Neuron (in vitro differentiated cells): Measurements from ENCODE around the gene TFAP2B.
A peak's percentile ranks its signal among the peaks of the same experiment; 100 is the strongest.

Experiments used
- H2AFZ ChIP-seq: one replicate; pipeline ENCODE4 v1.6.1; 2013; ENCODE audit warnings: low read depth, mild to moderate bottlenecking, inconsistent platforms, low read length, moderate library complexity
- H3K27me3 ChIP-seq: one replicate; pipeline ENCODE4 v1.6.1; 2013; ENCODE audit warnings: low read length; ENCODE audit not compliant: insufficient read depth
- H3K36me3 ChIP-seq: one replicate; pipeline ENCODE4 v1.6.1; 2013; ENCODE audit warnings: low read length; ENCODE audit not compliant: insufficient read depth
- H3K4me1 ChIP-seq: one replicate; pipeline ENCODE4 v1.6.1; 2013; ENCODE audit warnings: low read length; ENCODE audit not compliant: insufficient read depth
- H3K4me3 ChIP-seq: 2 replicates; pipeline ENCODE4 v1.5.1; 2013; ENCODE audit warnings: mild to moderate bottlenecking, low read length, moderate library complexity
- H3K9me3 ChIP-seq: one replicate; pipeline ENCODE4 v1.6.1; 2013; ENCODE audit warnings: low read length

Gene TFAP2B

DNA sequence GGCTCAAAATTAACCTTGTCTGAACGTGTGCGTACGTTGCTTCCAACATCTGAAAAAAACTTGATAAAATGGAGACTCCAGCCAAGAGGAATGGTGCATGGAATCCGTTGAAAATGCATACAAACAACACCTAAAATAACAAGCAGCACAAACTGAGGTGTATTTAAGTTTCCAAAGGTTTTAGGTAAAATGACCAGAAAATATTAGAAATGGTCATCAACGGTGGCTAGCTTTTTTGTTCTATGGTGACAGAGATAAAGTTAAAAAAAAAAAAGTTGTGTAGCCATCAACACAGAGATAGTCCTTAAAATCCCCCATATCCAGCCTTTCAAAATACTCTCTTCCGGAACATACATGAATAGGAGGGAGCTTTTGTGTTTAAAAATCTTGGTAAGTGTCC, 651 bp upstream of the TFAP2B start:
- Histone ChIP-seq H3K4me3 (no peak overlapping the region), H3K4me1 (peaks cover 5% of the 10 kb centered on the region), H3K36me3 (no peaks in the 10 kb centered on the region), H3K27me3 (peaks cover 52% of the 10 kb centered on the region), H2AFZ (no peak overlapping the region), H3K9me3 (no peaks in the 10 kb centered on the region)

- Histone ChIP-seq H3K36me3 (no peaks in the 10 kb centered on the region), H3K9me3 (no peaks in the 10 kb centered on the region), H3K27me3 (peaks cover 67% of the 10 kb centered on the region), H3K4me1 (peaks cover 5% of the 10 kb centered on the region), H3K4me3 (no peak overlapping the region), H2AFZ (no peak overlapping the region)
Observed at GRCh38 chr6:50819466-50819903, 814 bp downstream of the TFAP2B start.

GRCh38 chr6:50819904-50820868, 1.5 kb downstream of the TFAP2B start:
- no peaks in the 10 kb centered on the region for H3K9me3 ChIP-seq
- peaks cover 73% of the 10 kb centered on the region for H3K27me3 ChIP-seq
- no peak overlapping the region for H2AFZ ChIP-seq
- no peaks in the 10 kb centered on the region for H3K36me3 ChIP-seq
- peaks cover 5% of the 10 kb centered on the region for H3K4me1 ChIP-seq
- no peak overlapping the region for H3K4me3 ChIP-seq

GRCh38 chr6:50820869-50821264, 2.2 kb downstream of the TFAP2B start:
- H3K4me1 ChIP-seq = peaks cover under 1% of the 10 kb centered on the region
- no peak overlapping the region for H2AFZ ChIP-seq
- H3K27me3 ChIP-seq = peaks cover 79% of the 10 kb centered on the region
- no peaks in the 10 kb centered on the region for H3K36me3 ChIP-seq
- no peak overlapping the region for H3K4me3 ChIP-seq
- H3K9me3 ChIP-seq = no peaks in the 10 kb centered on the region

DNA sequence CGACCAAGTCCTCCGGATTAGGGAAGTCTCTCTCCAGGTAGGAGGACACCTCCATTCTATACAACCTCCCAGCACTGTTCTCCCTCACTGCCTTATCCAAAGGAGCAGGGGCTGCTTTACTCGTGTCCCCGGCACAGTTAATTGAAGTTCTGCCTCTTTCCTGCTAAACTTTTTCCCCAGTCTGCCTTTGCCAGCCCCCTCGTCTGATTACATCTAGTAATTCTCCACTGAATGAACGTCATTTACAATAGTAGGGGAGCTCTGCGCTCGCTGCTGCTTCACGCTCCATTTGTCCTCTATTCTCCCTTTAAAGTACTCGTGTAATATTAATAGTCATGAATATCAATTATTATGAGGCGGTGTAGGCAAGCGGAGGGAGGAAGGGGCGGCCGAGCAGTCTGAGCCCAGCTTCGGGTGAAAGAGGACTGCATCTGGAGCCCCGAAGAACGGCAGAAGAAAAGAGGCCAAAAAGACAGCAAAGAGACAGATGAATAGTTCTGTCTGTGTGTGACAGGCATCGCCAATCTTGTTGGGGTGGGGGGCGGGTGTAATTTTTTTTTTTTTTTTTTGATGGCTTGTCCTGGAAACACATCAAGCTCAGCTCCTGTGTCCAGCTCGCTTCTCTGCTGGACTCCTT, 2.9 kb downstream of the TFAP2B start:
- H3K4me3 ChIP-seq = peak overlapping the region; percentile 17
- H2AFZ ChIP-seq = no peak overlapping the region
- peaks cover 85% of the 10 kb centered on the region for H3K27me3 ChIP-seq
- no peaks in the 10 kb centered on the region for H3K9me3 ChIP-seq
- no peaks in the 10 kb centered on the region for H3K36me3 ChIP-seq
- no peaks in the 10 kb centered on the region for H3K4me1 ChIP-seq

GRCh38 chr6:50822078-50822476, 3.4 kb downstream of the TFAP2B start:
- no peaks in the 10 kb centered on the region for H3K9me3 ChIP-seq
- H3K36me3 ChIP-seq = no peaks in the 10 kb centered on the region
- H3K4me3 ChIP-seq = peak overlapping the region; percentile 15
- H2AFZ ChIP-seq = no peak overlapping the region
- peaks cover 88% of the 10 kb centered on the region for H3K27me3 ChIP-seq
- H3K4me1 ChIP-seq = no peaks in the 10 kb centered on the region

DNA sequence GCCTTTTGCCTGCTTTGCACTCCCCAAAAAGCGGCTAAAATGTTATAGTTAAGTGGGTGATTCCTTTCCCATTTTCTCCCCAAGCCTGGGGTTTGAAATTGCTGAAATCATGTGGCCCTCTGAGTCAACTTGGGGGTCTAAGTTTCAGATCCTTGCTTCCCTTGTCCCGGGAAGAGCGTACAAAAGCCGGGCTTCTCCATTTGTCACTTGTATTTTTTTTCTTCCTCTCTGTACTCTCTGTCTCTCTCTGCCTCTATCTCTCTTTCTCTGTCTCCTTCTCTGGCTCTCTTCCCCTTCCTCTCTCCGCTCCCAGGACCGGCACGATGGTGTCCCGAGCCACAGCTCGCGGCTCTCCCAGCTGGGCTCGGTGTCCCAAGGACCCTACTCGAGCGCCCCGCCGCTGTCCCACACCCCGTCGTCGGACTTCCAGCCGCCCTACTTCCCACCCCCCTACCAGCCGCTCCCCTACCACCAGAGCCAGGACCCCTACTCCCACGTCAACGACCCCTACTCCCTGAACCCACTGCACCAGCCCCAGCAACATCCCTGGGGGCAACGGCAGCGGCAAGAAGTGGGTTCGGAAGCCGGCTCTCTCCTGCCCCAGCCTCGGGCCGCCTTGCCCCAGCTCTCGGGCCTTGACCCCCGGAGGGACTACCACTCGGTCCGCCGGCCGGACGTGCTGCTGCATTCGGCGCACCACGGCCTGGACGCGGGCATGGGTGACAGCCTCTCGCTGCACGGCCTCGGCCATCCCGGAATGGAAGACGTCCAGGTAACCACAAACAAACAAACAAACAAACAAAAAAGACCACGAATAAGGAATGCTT, 4.6 kb downstream of the TFAP2B start:
- no peak overlapping the region for H3K4me3 ChIP-seq
- H3K9me3 ChIP-seq = no peaks in the 10 kb centered on the region
- no peak overlapping the region for H2AFZ ChIP-seq
- H3K4me1 ChIP-seq = no peaks in the 10 kb centered on the region
- no peaks in the 10 kb centered on the region for H3K36me3 ChIP-seq
- peaks cover 86% of the 10 kb centered on the region for H3K27me3 ChIP-seq

DNA sequence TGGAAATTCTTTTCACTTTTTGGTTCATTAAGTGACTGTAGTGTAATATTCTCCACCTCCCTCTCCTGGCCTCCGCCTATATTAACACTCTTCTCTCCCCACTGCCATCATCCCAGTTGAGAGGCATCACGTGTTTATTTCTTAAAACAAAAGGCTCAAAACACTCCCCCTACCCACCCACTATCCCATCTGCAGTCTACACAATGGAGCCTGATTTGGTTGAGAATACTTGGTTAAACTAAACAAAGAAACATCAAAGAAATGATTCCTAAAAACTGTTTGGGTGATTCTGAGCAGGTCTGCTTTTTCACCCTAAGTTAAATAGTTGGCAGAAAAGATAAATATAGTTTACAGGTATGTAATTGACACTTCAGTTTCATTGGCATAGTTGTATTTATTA, 5.9 kb downstream of the TFAP2B start:
- H2AFZ ChIP-seq = no peak overlapping the region
- no peaks in the 10 kb centered on the region for H3K36me3 ChIP-seq
- H3K4me3 ChIP-seq = no peak overlapping the region
- peaks cover 75% of the 10 kb centered on the region for H3K27me3 ChIP-seq
- H3K9me3 ChIP-seq = no peaks in the 10 kb centered on the region
- no peaks in the 10 kb centered on the region for H3K4me1 ChIP-seq

- H3K9me3 ChIP-seq = no peaks in the 10 kb centered on the region
- H3K36me3 ChIP-seq = no peaks in the 10 kb centered on the region
- no peak overlapping the region for H2AFZ ChIP-seq
- no peak overlapping the region for H3K4me3 ChIP-seq
- H3K4me1 ChIP-seq = no peaks in the 10 kb centered on the region
- peaks cover 66% of the 10 kb centered on the region for H3K27me3 ChIP-seq
Observed at GRCh38 chr6:50825375-50826036, 6.8 kb downstream of the TFAP2B start.

- Histone ChIP-seq H2AFZ (no peak overlapping the region), H3K36me3 (no peaks in the 10 kb centered on the region), H3K27me3 (peaks cover 59% of the 10 kb centered on the region), H3K4me3 (no peak overlapping the region), H3K4me1 (no peaks in the 10 kb centered on the region), H3K9me3 (no peaks in the 10 kb centered on the region)
Observed at GRCh38 chr6:50826037-50826761, 7.5 kb downstream of the TFAP2B start.

GRCh38 chr6:50826803-50827202, 8.1 kb downstream of the TFAP2B start:
- H2AFZ ChIP-seq = no peak overlapping the region
- peaks cover 54% of the 10 kb centered on the region for H3K27me3 ChIP-seq
- H3K36me3 ChIP-seq = no peaks in the 10 kb centered on the region
- no peak overlapping the region for H3K4me3 ChIP-seq
- no peaks in the 10 kb centered on the region for H3K9me3 ChIP-seq
- H3K4me1 ChIP-seq = no peaks in the 10 kb centered on the region

GRCh38 chr6:50829049-50829448, 10.4 kb downstream of the TFAP2B start:
- peaks cover 36% of the 10 kb centered on the region for H3K27me3 ChIP-seq
- no peaks in the 10 kb centered on the region for H3K36me3 ChIP-seq
- H3K9me3 ChIP-seq = no peaks in the 10 kb centered on the region
- no peaks in the 10 kb centered on the region for H3K4me1 ChIP-seq
- no peak overlapping the region for H2AFZ ChIP-seq
- H3K4me3 ChIP-seq = no peak overlapping the region
